ENCODE data around the gene CDK14.

The CDK14 gene

GRCh38 chr7:90833443-90833842 is 237.3 kb downstream of the CDK14 start:
- H3K4me3 ChIP-seq (ENCODE audit: low read length): no peak overlapping the region
- no peak overlapping the region for H3K27ac ChIP-seq (ENCODE audit: low read length)
- H3K36me3 ChIP-seq (ENCODE audit: control insufficient read depth, insufficient read depth, low read length): no peaks in the 10 kb centered on the region
- DNase-seq (ENCODE audit: low read depth, low spot score): no peak
- H3K27me3 ChIP-seq (ENCODE audit: control insufficient read depth, insufficient read depth, low read length): no peaks in the 10 kb centered on the region
- H3K9me3 ChIP-seq (ENCODE audit: control insufficient read depth, insufficient read depth, low read length): no peaks in the 10 kb centered on the region; the same call in 1 of the 2 replicates
- H3K4me1 ChIP-seq (ENCODE audit: control insufficient read depth, insufficient read depth, low read length): no peaks in the 10 kb centered on the region
- no CpG with 5 or more reads among the region's 1 CpG for WGBS (ENCODE audit: insufficient coverage, insufficient read length)

DNA sequence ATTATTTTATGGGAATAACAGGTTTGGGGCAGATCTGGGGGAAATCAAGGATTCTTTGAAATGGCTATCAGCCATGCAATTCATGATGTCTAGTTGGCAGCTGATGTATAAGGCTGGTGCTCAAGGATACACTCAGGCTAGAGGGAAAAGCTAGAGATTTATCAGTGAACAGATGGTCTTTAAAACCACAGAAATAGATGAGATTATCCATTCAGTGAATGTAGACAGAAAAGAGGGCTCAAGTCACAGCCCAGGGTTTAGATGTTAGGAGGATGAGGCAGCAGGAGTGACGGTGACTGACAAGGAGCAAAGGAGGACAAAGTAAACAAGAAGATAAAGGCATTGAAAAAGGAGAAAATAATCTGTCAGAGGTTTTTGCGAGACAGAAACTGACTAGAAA is 238.7 kb downstream of the CDK14 start:
- no peaks in the 10 kb centered on the region; the same call in 1 of the 2 replicates for H3K36me3 ChIP-seq (ENCODE audit: control insufficient read depth, insufficient read depth, low read length)
- H3K27ac ChIP-seq (ENCODE audit: low read length): no peak overlapping the region
- H3K4me1 ChIP-seq (ENCODE audit: control insufficient read depth, insufficient read depth, low read length): no peaks in the 10 kb centered on the region
- no peak overlapping the region for H3K4me3 ChIP-seq (ENCODE audit: low read length)
- no peak for DNase-seq (ENCODE audit: low read depth, low spot score)
- no peaks in the 10 kb centered on the region; the same call in 1 of the 2 replicates for H3K9me3 ChIP-seq (ENCODE audit: control insufficient read depth, insufficient read depth, low read length)
- WGBS (ENCODE audit: insufficient coverage, insufficient read length): no CpG with 5 or more reads among the region's 2 CpGs
- no peaks in the 10 kb centered on the region for H3K27me3 ChIP-seq (ENCODE audit: control insufficient read depth, insufficient read depth, low read length)

DNA sequence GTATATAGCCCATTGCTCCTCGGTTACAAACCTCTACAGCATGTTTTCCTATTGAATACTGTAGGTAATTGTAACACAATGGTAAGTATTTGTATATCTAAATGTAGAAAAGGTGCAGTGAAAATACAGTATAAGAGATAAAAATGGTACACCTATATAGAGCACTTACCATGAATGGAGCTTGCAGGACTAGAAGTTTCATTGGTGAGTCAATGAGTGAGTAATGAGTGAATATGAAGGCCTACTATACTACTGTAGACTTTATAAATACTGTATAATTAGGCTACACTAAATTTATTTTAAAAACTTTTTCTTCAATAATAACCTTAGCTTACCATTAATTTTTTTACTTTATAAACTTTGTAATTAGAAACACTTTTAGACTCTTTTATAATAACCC is 239.7 kb downstream of the CDK14 start:
- H3K9me3 ChIP-seq (ENCODE audit: control insufficient read depth, insufficient read depth, low read length): no peaks in the 10 kb centered on the region
- no peak overlapping the region for H3K27ac ChIP-seq (ENCODE audit: low read length)
- no peaks in the 10 kb centered on the region for H3K4me1 ChIP-seq (ENCODE audit: control insufficient read depth, insufficient read depth, low read length)
- DNase-seq (ENCODE audit: low read depth, low spot score): no peak
- no peak overlapping the region for H3K4me3 ChIP-seq (ENCODE audit: low read length)
- H3K27me3 ChIP-seq (ENCODE audit: control insufficient read depth, insufficient read depth, low read length): no peaks in the 10 kb centered on the region
- no CpG with 5 or more reads among the region's 1 CpG for WGBS (ENCODE audit: insufficient coverage, insufficient read length)
- no peaks in the 10 kb centered on the region; the same call in 1 of the 2 replicates for H3K36me3 ChIP-seq (ENCODE audit: control insufficient read depth, insufficient read depth, low read length)

GRCh38 chr7:90836937-90837336 is 240.8 kb downstream of the CDK14 start:
- no peak overlapping the region for H3K4me3 ChIP-seq (ENCODE audit: low read length)
- H3K27ac ChIP-seq (ENCODE audit: low read length): no peak overlapping the region
- no peaks in the 10 kb centered on the region; the same call in 1 of the 2 replicates for H3K36me3 ChIP-seq (ENCODE audit: control insufficient read depth, insufficient read depth, low read length)
- no peaks in the 10 kb centered on the region for H3K27me3 ChIP-seq (ENCODE audit: control insufficient read depth, insufficient read depth, low read length)
- no peaks in the 10 kb centered on the region for H3K9me3 ChIP-seq (ENCODE audit: control insufficient read depth, insufficient read depth, low read length)
- no CpG with 5 or more reads among the region's 2 CpGs for WGBS (ENCODE audit: insufficient coverage, insufficient read length)
- no peak for DNase-seq (ENCODE audit: low read depth, low spot score)
- H3K4me1 ChIP-seq (ENCODE audit: control insufficient read depth, insufficient read depth, low read length): no peaks in the 10 kb centered on the region

GRCh38 chr7:90838799-90839198 is 242.7 kb downstream of the CDK14 start:
- H3K27ac ChIP-seq (ENCODE audit: low read length): no peak overlapping the region
- H3K9me3 ChIP-seq (ENCODE audit: control insufficient read depth, insufficient read depth, low read length): no peaks in the 10 kb centered on the region
- no peaks in the 10 kb centered on the region for H3K4me1 ChIP-seq (ENCODE audit: control insufficient read depth, insufficient read depth, low read length)
- no CpG with 5 or more reads among the region's 8 CpGs for WGBS (ENCODE audit: insufficient coverage, insufficient read length)
- no peak for DNase-seq (ENCODE audit: low read depth, low spot score)
- H3K36me3 ChIP-seq (ENCODE audit: control insufficient read depth, insufficient read depth, low read length): no peaks in the 10 kb centered on the region; the same call in 1 of the 2 replicates
- no peak overlapping the region for H3K4me3 ChIP-seq (ENCODE audit: low read length)
- H3K27me3 ChIP-seq (ENCODE audit: control insufficient read depth, insufficient read depth, low read length): no peaks in the 10 kb centered on the region

DNA sequence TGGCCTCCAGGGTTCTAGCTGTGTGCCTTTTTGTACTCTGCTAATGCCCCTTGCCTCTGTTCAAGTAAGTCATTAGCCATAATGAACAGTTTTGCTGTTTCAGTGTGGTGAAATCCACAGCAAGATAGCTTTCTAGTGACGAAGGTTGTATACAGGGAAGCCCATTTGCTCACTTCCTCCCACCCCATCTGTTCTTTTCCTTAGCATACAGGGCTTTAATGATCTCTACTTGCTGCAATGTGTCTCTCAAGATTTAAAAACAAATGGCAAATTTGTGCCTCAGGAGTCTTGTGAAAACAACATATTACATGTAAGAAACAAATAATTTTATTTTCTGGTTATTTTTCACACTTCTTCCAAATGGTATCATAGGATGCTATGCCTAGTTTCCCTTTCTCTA is 243.2 kb downstream of the CDK14 start:
- Histone ChIP-seq H3K9me3 (ENCODE audit: control insufficient read depth, insufficient read depth, low read length) (no peaks in the 10 kb centered on the region), H3K27ac (ENCODE audit: low read length) (no peak overlapping the region), H3K4me3 (ENCODE audit: low read length) (no peak overlapping the region), H3K4me1 (ENCODE audit: control insufficient read depth, insufficient read depth, low read length) (no peaks in the 10 kb centered on the region), H3K36me3 (ENCODE audit: control insufficient read depth, insufficient read depth, low read length) (no peaks in the 10 kb centered on the region; the same call in 1 of the 2 replicates), H3K27me3 (ENCODE audit: control insufficient read depth, insufficient read depth, low read length) (no peaks in the 10 kb centered on the region)
- WGBS (ENCODE audit: insufficient coverage, insufficient read length): no CpG with 5 or more reads among the region's 1 CpG
- no peak for DNase-seq (ENCODE audit: low read depth, low spot score)

DNA sequence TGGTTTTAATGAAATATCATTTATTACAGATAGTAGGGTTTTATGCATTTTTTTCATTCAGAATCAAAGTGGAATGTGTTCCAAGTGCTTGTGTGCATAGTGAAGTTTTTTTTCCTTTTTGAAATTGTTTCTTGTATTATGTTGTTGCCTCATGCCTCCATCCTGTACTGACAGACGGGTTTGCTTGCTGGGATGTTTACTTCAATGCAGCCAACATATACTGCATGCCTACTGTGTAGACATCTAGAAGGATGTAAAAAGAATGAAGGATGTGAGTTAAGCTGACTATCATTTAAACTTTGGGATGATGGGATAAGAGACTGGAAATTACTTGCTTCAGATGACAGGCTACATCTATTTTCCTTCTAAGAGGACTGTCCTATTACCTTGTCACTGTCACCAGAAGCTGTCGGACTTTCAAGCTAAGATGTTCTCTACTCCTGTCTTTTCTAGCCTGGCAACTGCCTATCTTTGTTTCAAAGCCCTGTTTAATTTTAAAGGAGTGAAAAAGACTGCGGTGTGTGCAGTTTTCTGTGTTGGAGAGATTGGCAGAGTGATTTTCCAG is 243.7 kb downstream of the CDK14 start:
- no peaks in the 10 kb centered on the region for H3K4me1 ChIP-seq (ENCODE audit: control insufficient read depth, insufficient read depth, low read length)
- no peak overlapping the region for H3K27ac ChIP-seq (ENCODE audit: low read length)
- no CpG with 5 or more reads among the region's 3 CpGs for WGBS (ENCODE audit: insufficient coverage, insufficient read length)
- no peak overlapping the region for H3K4me3 ChIP-seq (ENCODE audit: low read length)
- DNase-seq (ENCODE audit: low read depth, low spot score): no peak
- no peaks in the 10 kb centered on the region; the same call in 1 of the 2 replicates for H3K36me3 ChIP-seq (ENCODE audit: control insufficient read depth, insufficient read depth, low read length)
- H3K9me3 ChIP-seq (ENCODE audit: control insufficient read depth, insufficient read depth, low read length): no peaks in the 10 kb centered on the region
- H3K27me3 ChIP-seq (ENCODE audit: control insufficient read depth, insufficient read depth, low read length): no peaks in the 10 kb centered on the region

GRCh38 chr7:90841759-90842429 is 245.8 kb downstream of the CDK14 start:
- Histone ChIP-seq H3K36me3 (ENCODE audit: control insufficient read depth, insufficient read depth, low read length) (no peaks in the 10 kb centered on the region; the same call in 1 of the 2 replicates), H3K27me3 (ENCODE audit: control insufficient read depth, insufficient read depth, low read length) (no peaks in the 10 kb centered on the region), H3K4me3 (ENCODE audit: low read length) (no peak overlapping the region), H3K27ac (ENCODE audit: low read length) (no peak overlapping the region), H3K9me3 (ENCODE audit: control insufficient read depth, insufficient read depth, low read length) (no peaks in the 10 kb centered on the region), H3K4me1 (ENCODE audit: control insufficient read depth, insufficient read depth, low read length) (no peaks in the 10 kb centered on the region)
- DNase-seq (ENCODE audit: low read depth, low spot score): no peak
- no CpG with 5 or more reads among the region's 4 CpGs for WGBS (ENCODE audit: insufficient coverage, insufficient read length)

DNA sequence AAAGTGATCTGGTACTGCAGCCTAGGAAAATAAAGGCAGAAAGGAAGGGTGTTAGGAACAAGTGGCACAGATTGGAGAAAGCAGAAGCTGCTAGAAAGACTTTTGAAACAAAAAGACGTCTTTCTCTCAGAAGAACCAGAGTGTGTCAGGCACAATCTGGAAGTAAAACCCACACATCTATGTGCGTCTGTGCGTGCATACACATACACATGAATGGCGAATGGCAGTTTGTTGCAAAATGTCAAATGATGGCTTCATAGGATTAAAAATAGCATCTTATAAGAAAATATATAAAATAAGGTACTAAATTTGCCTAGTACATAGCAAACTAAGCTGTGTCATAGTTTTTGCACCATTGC is 246.3 kb downstream of the CDK14 start:
- no peak overlapping the region for H3K4me3 ChIP-seq (ENCODE audit: low read length)
- DNase-seq (ENCODE audit: low read depth, low spot score): no peak
- no peaks in the 10 kb centered on the region for H3K4me1 ChIP-seq (ENCODE audit: control insufficient read depth, insufficient read depth, low read length)

DNA sequence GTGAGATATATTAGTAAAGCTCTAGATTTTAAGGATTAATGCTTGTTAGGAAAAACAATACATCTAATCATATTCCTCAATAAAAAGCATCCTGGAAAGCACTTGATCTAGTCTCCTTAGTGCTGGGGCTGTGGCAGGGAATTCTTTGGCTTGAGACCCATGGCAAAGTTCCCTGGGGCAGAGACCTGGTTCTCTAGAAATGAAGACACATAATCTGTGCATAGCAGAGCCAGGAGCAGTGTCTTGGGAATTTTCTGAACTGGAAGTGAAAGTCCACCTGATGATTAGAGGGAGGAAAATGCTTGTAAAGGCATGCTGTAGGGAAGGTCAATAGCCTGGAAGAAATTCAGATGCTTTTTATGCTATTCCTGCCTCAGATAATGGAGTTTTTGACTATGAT is 247.4 kb downstream of the CDK14 start:
- Histone ChIP-seq H3K4me1 (ENCODE audit: control insufficient read depth, insufficient read depth, low read length) (no peaks in the 10 kb centered on the region), H3K4me3 (ENCODE audit: low read length) (no peak overlapping the region), H3K36me3 (ENCODE audit: control insufficient read depth, insufficient read depth, low read length) (no peaks in the 10 kb centered on the region; the same call in 1 of the 2 replicates), H3K27ac (ENCODE audit: low read length) (no peak overlapping the region), H3K27me3 (ENCODE audit: control insufficient read depth, insufficient read depth, low read length) (no peaks in the 10 kb centered on the region), H3K9me3 (ENCODE audit: control insufficient read depth, insufficient read depth, low read length) (no peaks in the 10 kb centered on the region)
- DNase-seq (ENCODE audit: low read depth, low spot score): no peak

More for the DNA sequence above, 246.3 kb downstream of the CDK14 start:
- H3K9me3 ChIP-seq (ENCODE audit: control insufficient read depth, insufficient read depth, low read length): no peaks in the 10 kb centered on the region
- WGBS (ENCODE audit: insufficient coverage, insufficient read length): no CpG with 5 or more reads among the region's 4 CpGs
- H3K27me3 ChIP-seq (ENCODE audit: control insufficient read depth, insufficient read depth, low read length): no peaks in the 10 kb centered on the region
- H3K27ac ChIP-seq (ENCODE audit: low read length): no peak overlapping the region
- no peaks in the 10 kb centered on the region; the same call in 1 of the 2 replicates for H3K36me3 ChIP-seq (ENCODE audit: control insufficient read depth, insufficient read depth, low read length)

- no CpG with 5 or more reads among the region's 1 CpG for WGBS (ENCODE audit: insufficient coverage, insufficient read length)
- no peaks in the 10 kb centered on the region for H3K27me3 ChIP-seq (ENCODE audit: control insufficient read depth, insufficient read depth, low read length)
- DNase-seq (ENCODE audit: low read depth, low spot score): no peak
- H3K27ac ChIP-seq (ENCODE audit: low read length): no peak overlapping the region
- no peak overlapping the region for H3K4me3 ChIP-seq (ENCODE audit: low read length)
- H3K9me3 ChIP-seq (ENCODE audit: control insufficient read depth, insufficient read depth, low read length): no peaks in the 10 kb centered on the region
- no peaks in the 10 kb centered on the region for H3K4me1 ChIP-seq (ENCODE audit: control insufficient read depth, insufficient read depth, low read length)
- no peaks in the 10 kb centered on the region for H3K36me3 ChIP-seq (ENCODE audit: control insufficient read depth, insufficient read depth, low read length)
These were observed 248.3 kb downstream of the CDK14 start for GRCh38 chr7:90844421-90844820.

Measured in iPS DF 6.9 (cell line).